NCI-H1048 (cell line): Measurements from ENCODE around the gene ATP13A1.
A peak's percentile ranks its signal among the peaks of the same experiment; 100 is the strongest.
"Not testable (repeated sequence)": the region's sequence is repeated elsewhere in the genome, so short reads cannot be mapped to it uniquely, and the experiment has no call there.

ENCODE experiments used
- DNase-seq: peaks from one replicate; lab custom pipeline; 2025; lab: John Stamatoyannopoulos, UW

ATP13A1 gene

DNA sequence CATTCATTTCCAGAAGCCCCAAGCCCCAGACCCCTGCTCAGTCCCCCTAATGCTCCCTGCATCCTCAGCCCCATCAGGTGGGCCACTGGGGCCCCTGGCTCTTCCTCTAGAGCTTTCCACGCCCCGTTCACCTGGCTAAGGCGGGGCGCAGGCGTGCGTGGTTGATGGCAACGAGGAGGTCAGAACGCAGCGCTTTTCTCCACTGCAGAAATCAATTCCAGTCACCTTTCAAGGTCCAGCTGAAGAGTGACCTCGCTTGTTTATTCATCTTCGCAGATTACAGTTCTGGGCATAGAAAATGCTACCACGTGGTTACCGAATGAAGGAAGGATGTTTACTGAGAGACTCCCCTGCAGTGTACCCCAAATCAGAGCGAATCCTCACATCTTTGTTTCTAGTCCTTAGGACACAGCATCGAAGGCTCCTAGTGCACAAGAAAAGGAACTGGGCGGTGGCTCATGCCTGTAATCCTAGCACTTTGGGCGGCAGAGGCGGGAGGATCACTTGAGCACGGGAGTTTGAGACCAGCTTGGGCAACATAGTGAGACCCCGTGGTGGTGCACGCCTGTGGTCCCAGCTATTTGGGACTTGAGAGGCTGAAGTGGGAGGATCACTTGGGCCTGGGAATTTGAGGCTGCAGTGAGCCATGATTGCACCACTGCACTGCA, 44.2 kb downstream of the ATP13A1 start:
- DNase-seq = no peak

DNA sequence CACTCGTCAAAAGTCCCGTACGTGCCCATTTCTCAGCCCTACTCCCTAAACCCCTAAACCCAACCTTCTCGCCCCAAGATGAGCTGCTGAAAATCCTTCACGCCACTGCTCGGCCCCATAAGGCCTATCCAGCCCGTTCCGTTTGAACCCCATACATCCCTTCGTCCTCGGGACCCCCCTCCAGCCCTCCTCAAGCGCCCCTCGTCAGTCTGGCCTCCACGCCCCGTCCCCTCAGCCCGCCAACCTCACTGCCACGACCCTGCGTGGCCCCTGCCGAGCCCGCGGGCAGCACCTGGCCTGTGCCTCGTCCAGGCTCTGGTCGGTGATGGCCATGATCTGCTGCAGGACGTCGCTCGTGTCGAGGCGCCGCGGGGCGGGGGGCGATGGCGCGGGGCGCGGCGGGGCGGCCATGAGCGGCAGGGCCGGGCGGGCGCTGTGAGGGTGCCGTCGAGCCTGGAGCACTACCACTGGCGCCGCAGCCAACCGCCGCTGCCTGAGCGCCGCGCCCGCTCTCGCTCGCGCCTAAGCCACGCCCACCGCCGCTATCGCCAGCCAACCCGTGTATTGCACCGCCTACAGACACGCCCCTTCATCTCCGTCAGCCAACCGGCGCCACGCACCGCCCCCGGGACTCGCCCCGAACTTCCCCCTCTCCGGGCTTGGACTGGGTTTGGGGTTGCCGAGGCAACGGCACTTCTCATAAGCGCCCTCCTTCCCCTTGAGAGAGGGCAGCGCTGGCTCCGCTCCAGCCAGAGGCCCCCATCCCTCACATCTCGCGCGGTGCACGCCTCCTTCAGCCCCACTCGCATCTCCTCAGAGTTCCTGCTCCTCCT, 45.0 kb downstream of the ATP13A1 start, which contains the start of gene PBX4:
Gene PBX4, minus strand, starts transcription at position 469 of the 833 bp plus-strand sequence. Its CDS starts 58 bp downstream, at position 411.
- DNase-seq = peak; percentile 87

DNA sequence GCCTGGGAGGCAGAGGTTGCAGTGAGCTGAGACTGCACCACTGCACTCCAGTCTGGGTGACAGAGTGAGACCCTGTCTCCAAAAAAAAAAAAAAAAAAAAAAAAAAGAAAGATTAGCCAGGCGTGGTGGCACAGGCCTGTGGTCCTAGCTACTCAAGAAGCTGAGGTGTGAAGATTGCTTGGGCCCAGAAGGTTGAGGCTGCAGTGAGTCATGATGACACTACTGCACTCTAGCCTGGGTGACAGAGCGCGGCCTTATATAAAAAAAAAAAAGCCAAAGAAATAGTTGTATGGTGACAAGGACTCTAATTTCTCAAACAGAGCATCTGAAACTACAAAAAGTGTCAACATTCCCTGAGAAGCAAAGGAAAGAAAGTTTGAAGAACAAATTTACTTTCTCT, 48.4 kb downstream of the ATP13A1 start:
- DNase-seq = no peak

DNA sequence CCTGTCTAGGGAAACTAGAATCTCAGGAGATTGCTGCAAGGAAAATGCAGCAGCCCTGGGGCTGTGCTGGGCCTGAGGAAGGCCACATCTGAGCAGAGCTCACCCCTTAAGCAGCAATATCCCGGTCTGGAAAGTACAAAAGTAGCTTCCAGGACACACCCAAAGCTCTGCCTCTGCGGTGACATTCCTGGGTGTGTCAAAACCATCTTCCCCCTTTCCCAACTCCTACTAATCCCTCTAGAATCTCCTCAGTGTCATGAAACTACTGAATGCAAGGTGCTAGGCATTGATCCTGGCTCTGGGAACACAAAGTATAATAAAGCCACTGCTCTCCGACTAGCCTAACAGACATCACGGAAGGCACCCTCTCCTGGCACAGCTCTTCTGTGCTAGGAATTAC, 50.0 kb downstream of the ATP13A1 start:
- no peak for DNase-seq

DNA sequence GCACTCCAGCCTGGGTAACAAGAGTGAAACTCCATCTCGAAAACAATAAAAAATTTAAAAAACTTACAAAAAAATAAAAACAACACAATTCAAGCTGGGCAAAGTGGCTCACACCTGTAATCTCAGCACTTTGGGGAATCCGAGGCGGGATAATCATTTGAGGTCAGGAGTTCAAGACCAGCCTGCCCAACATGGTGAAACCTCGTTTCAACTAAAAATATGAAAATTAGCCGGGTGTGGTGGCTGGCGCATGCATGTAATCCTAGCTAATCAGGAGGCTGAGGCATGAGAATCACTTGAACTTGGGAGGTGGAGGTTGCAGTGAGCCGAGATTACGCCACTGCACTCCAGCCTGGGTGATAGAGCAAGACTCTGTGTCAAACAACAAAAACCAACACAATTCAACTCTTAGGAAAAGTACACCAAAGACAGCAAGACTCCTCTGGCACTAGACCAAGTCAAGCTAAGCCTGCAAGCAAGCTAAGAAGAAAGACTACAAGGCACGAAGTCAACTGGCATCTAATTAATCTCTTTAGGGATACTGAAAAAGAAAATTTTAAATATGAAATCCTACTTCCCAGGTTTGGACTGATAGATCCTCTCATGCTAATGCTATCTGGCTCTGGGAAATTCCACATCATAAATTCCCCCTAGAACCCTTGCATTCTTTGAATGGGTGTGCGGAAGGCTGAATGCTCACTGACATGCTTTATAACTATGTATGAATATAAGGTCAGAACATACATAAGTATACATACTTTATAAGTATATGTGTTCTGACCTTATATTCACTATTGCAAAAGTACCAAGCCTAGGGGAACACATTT, 52.9 kb downstream of the ATP13A1 start:
- DNase-seq = no peak

DNA sequence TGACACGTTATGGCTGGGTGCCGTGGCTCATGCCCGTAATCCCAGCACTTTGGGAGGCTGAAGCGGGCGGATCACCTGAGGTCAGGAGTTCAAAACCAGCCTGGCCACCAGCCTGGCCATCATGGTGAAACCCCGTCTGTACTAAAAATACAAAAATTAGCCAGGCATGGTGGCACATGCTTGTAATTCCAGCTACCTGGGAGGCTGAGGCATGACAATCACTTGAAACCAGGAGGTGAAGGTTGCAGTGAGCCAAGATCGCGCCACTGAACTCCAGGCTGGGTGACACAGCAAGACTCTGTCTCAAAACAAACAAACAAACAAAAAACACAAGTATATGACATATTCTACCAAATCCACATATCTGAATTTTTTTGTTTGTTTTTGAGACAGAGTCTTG, 56.8 kb downstream of the ATP13A1 start:
- DNase-seq = not testable (repeated sequence)

DNA sequence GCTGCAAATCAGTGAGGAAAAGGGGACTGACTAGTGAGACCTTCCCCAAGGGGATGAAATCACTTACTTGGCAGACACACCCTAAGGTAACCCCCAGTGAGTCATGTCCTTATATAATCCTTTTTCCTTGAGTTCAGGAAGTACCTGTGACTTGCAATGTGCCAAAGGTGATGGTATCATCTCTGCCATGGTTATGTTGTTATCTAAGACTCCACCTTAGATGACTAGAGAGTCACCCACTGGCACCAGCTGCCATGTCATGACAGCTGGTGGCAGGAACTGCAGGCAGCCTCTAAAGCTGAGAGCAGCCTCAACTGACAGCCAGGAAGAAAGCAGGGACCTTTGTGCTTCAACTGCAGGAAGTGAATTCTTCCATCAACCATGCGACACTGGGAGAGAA, 57.5 kb downstream of the ATP13A1 start:
- no peak for DNase-seq

DNA sequence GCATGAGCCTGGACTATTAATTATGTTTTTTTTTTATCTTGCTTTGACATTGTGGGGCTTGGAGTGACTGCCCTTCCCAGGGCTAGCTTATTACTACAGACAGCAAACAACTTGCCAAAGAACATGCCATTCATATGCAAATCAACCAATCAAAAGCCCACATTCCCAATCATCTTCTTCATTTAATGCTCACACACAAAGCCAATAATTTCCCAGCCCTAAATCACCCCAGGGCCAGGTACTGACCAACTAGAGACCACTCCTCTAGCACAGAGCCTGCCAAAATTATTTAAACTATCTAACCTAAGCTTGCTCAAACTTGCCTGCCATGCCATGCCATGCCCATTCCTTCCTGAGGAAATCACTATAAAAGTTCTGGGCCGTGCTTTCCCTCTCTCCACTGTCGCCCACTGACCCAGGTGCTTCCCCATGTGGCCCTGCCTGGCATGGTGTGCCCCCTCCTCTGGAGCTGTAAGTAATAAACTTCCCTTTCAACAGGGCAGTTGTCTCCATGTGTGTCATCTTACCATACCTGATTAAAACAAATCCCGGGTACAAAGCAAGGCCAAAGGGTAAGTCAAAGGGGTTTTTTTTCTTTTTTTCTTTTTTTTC, 60.7 kb downstream of the ATP13A1 start:
- DNase-seq = no peak

DNA sequence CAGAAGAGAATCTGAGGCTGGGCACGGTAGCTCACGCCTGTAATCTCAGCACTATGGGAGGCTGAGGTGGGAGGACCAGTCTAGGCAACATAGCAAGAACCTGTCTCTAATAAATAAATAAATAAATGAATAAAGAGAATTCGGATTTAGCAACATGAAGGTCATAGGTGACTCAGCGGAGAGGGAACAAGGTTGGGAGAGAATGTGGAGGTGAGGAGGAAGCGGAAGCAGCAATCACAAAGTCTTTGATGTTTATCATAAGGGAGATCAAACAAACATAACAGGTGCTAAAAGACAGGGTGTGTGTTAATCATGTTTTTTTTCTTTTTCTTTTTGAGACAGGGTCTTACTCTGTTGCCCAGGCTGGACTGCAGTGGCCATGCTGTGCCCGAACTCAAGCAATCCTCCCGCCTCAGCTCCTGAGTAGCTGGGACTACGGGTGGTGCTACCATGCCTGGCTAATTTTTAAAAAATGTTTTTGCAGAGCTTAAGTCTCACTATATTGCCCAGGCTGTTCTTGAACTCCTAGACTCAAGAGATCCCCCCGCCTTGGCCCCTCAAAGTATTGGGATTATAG, 61.3 kb downstream of the ATP13A1 start:
- DNase-seq = no peak

DNA sequence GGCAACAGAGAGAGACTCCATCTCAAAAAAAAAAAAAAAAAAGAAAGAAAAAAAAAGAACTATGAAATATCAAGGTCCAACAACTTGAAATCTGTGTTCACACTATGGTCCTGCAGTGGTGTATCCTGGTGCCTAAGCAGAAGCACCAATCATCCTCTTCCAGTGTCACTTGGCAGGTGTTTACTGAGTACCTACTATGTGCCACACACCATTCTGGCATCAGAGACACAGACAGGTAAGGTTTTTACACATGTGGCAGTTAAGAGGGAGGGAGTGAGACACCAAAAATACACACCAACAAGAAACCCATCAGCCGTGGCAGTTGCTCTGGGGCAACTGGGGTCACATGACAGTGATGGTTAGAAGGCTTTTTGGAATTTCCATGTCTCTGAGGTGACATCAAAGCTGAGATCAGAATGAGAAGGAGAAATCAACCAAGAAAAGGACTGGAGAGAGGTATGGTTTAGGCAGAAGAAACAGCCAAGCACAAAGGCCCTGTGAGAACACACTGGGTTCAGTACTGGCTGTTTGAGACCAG, 62.6 kb downstream of the ATP13A1 start:
- no peak for DNase-seq

DNA sequence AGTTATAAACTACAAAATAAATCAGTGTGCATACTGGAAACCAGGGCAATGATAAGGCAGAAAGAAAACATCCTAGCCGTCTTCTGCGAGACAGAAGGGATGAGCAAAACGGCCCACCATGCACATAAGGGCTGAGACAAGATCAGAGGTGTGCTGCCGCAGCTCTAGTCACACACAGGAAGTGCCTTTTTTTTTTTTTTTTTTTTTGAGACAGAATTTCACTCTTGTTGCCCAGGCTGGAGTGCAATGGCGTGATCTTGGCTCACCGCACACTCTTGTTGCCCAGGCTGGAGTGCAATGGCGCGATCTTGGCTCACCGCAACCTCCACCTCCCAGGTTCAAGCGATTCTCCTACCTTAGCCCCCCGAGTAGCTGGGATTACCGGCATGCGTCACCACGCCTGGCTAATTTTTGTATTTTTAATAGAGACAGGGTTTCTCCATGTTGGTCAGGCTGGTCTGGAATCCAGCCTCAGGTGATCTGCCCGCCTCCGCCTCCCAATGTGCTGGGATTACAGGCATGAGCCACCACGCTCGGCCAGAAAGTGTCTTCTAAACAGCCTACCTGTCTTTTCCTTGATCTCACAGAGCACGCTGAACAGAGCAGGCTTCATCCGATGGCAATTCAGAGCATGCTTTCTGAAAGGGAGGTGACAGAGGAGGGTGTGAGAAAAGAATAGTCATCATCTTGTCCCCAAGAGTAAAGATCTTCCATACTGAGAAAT, 64.6 kb downstream of the ATP13A1 start:
- not testable (repeated sequence) for DNase-seq

DNA sequence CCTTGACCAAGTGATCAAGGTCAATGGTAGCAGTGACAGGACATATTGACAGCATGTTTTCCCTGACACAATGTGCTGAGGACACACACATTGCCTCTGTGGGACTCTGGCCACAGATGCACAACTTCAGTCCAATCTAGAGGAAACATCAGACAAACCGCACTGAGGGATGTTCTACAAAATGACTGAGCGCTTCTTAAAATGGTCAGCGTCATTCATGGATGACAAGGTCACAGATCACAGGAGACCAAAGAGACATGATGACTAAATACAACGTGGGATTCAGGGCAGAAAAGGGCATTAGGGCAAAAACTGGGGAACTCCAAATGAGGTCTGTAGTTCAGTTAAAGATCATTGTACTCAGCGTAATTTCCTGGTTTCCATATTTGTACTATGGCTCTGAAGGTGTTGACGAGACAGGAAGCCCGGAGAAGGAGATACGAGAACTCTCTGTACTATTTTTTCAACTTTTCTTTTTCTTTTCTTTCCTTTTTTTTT, 65.6 kb downstream of the ATP13A1 start:
- DNase-seq = no peak
